Measurements from ENCODE around the gene SYNM.

DNA sequence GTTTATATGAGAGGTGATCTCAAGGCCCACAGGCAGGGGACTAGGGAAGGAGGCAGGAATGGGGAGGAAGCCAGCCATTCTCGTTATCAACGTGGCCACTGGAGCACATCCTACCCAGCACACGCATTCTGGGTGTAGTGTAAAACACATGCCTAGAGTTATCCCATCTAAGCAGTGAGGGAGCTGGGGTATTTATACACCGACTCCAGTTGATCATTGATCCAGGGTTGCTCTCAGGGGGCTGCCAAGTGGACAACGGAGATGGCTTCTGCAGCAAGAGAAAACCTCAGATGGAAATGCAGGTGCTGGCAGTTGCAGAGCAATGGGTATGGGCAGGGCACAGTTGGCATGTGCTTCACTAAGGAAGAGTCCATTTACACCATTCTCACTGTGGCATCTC lies 30.4 kb upstream of the SYNM start:
- no peak for TF ChIP-seq CTCF (conservative IDR thresholded peaks at IDR 0.05; ENCODE audit: low read depth in 2 of 2)
- no peak for TF ChIP-seq REST (IDR thresholded peaks at IDR 0.05; ENCODE audit: unreplicated experiment)
- TF ChIP-seq CREB1 (CRISPR knock-in tag; IDR thresholded peaks at IDR 0.05; ENCODE audit: low read depth), result no peak
- no peak for TF ChIP-seq POLR2AphosphoS5 (IDR thresholded peaks at IDR 0.05; ENCODE audit: low read depth)
- TF ChIP-seq NANOG (IDR thresholded peaks at IDR 0.05; ENCODE audit: borderline replicate concordance), result no peak
- TF ChIP-seq EZH2 (IDR thresholded peaks at IDR 0.05; ENCODE audit: low read depth, unreplicated experiment), result no peak
- TF ChIP-seq ZNF331 (CRISPR knock-in tag; IDR thresholded peaks at IDR 0.05; ENCODE audit: low read depth), result no peak
- TF ChIP-seq EZH2phosphoT487 (IDR thresholded peaks at IDR 0.05; ENCODE audit: unreplicated experiment), result no peak
